ENCODE results near the gene CHD6. TPM values are rescaled to one million over a fixed set of nuclear protein-coding genes. Genes with fewer than 3 reads are reported as not detected.

CHD6 gene
- polyA plus RNA-seq, 1 donor (not counting 4 experiments of a cell fraction or from before 2014, with no cell fraction given), result 6.8 TPM

DNA sequence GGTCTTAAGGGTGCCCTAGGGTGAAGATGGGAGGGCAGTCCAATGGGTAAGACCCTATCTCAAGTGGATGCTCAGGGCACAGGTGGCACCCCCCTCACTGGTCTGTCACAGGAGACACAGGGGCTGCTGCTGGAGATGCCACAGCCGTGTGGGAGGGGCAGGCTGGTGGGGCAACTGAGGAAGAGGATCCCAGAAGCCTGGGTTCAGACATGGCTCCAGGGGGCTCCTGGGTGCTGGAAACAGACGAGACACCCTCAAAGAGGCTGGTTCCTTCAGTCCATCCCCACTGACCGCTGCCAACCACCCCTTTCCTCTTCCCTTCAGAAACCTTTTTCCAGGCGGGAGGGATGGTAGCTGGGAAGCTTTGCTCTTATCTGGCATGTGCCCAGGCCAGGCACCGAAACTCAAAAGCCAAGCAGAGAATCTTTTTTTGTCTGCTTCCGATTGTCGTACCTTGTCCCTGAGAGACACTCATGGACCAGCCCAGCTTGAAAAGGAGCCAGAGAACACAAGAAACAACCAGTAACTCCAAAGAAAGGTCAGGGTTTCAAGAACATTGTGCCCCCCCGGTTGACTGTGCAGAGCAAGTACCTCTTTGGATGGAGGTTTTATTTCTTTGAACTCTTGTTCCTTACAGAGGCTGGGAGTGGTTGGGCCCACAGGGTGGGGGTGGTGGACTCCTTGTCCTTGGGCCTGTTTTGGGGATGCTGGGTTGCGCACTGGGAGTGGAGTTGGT lies 223.1 kb downstream of the CHD6 start:
- no peak overlapping the region for H2AFZ ChIP-seq (ENCODE audit: control insufficient read depth, low read length)
- dilution Hi-C loops (cut with MboI; ENCODE audit: extremely low pct_ligation_motif_present, low sequenced_read_pairs), result no loop called here
- H4K20me1 ChIP-seq (ENCODE audit: control insufficient read depth, extremely low read depth, insufficient read depth, low read length), result no peaks in the 10 kb centered on the region
- H3K36me3 ChIP-seq (ENCODE audit: control insufficient read depth in 2 of 2, extremely low read depth in 1 of 2, insufficient read depth in 2 of 2, low read length in 2 of 2), result no peaks in the 10 kb centered on the region
- no peak overlapping the region for H3K9ac ChIP-seq (ENCODE audit: control insufficient read depth, extremely low read depth, insufficient read depth, low read length)
- H3K79me2 ChIP-seq (ENCODE audit: control insufficient read depth, insufficient read depth, low read length), result no peaks in the 10 kb centered on the region
- FAIRE-seq (no peak), DNase-seq (ENCODE audit: low read depth, low spot score) (no peak)
- no peak overlapping the region for H3K4me3 ChIP-seq (ENCODE audit: control insufficient read depth in 2 of 3, extremely low read depth in 1 of 3, insufficient read depth in 2 of 3, low read depth in 1 of 3, low read length in 3 of 3)
- H3K9me1 ChIP-seq (ENCODE audit: control insufficient read depth, extremely low read depth, insufficient read depth, low read length), result peaks cover 2% of the 10 kb centered on the region
- H3K4me1 ChIP-seq (ENCODE audit: control insufficient read depth, extremely low read depth, insufficient read depth, low read length), result peaks cover 20% of the 10 kb centered on the region
- H3K9me3 ChIP-seq (ENCODE audit: control insufficient read depth, low read depth, low read length), result no peaks in the 10 kb centered on the region
- no peaks in the 10 kb centered on the region for H3K27me3 ChIP-seq (ENCODE audit: control insufficient read depth, extremely low read depth, insufficient read depth, low read length)
- no peak overlapping the region for H3K4me2 ChIP-seq (ENCODE audit: control insufficient read depth, extremely low read depth, insufficient read depth, low read depth, low read length)
- H3K27ac ChIP-seq (ENCODE audit: control insufficient read depth, insufficient read depth, low read length), result no peak overlapping the region
- no peak for TF ChIP-seq EZH2 (IDR thresholded peaks at IDR 0.05; ENCODE audit: low read length)
- TF ChIP-seq, protein P1, sequence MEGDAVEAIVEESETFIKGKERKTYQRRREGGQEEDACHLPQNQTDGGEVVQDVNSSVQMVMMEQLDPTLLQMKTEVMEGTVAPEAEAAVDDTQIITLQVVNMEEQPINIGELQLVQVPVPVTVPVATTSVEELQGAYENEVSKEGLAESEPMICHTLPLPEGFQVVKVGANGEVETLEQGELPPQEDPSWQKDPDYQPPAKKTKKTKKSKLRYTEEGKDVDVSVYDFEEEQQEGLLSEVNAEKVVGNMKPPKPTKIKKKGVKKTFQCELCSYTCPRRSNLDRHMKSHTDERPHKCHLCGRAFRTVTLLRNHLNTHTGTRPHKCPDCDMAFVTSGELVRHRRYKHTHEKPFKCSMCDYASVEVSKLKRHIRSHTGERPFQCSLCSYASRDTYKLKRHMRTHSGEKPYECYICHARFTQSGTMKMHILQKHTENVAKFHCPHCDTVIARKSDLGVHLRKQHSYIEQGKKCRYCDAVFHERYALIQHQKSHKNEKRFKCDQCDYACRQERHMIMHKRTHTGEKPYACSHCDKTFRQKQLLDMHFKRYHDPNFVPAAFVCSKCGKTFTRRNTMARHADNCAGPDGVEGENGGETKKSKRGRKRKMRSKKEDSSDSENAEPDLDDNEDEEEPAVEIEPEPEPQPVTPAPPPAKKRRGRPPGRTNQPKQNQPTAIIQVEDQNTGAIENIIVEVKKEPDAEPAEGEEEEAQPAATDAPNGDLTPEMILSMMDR (optimal IDR thresholded peaks at IDR 0.05 in 1 of 3, IDR thresholded peaks at IDR 0.05 in 1 of 3, conservative IDR thresholded peaks at IDR 0.05 in 1 of 3; ENCODE audit: extremely low read depth in 1 of 3, insufficient read depth in 2 of 3, low read length in 3 of 3), result no peak

GRCh38 chr20:41394081-41394480 lies 224.1 kb downstream of the CHD6 start:
- Histone ChIP-seq H3K9me3 (ENCODE audit: control insufficient read depth, low read depth, low read length) (no peaks in the 10 kb centered on the region), H3K4me1 (ENCODE audit: control insufficient read depth, extremely low read depth, insufficient read depth, low read length) (peaks cover 17% of the 10 kb centered on the region), H3K9me1 (ENCODE audit: control insufficient read depth, extremely low read depth, insufficient read depth, low read length) (peaks cover 2% of the 10 kb centered on the region), H3K27ac (ENCODE audit: control insufficient read depth, insufficient read depth, low read length) (no peak overlapping the region), H3K4me3 (ENCODE audit: control insufficient read depth in 2 of 3, extremely low read depth in 1 of 3, insufficient read depth in 2 of 3, low read depth in 1 of 3, low read length in 3 of 3) (no peak overlapping the region), H3K4me2 (ENCODE audit: control insufficient read depth, extremely low read depth, insufficient read depth, low read depth, low read length) (no peak overlapping the region), H3K36me3 (ENCODE audit: control insufficient read depth in 2 of 2, extremely low read depth in 1 of 2, insufficient read depth in 2 of 2, low read length in 2 of 2) (no peaks in the 10 kb centered on the region), H3K27me3 (ENCODE audit: control insufficient read depth, extremely low read depth, insufficient read depth, low read length) (no peaks in the 10 kb centered on the region), H3K79me2 (ENCODE audit: control insufficient read depth, insufficient read depth, low read length) (no peaks in the 10 kb centered on the region), H4K20me1 (ENCODE audit: control insufficient read depth, extremely low read depth, insufficient read depth, low read length) (no peaks in the 10 kb centered on the region), H2AFZ (ENCODE audit: control insufficient read depth, low read length) (no peak overlapping the region), H3K9ac (ENCODE audit: control insufficient read depth, extremely low read depth, insufficient read depth, low read length) (no peak overlapping the region)
- FAIRE-seq (no peak), DNase-seq (ENCODE audit: low read depth, low spot score) (no peak)
- TF ChIP-seq, protein P1 (optimal IDR thresholded peaks at IDR 0.05 in 1 of 3, IDR thresholded peaks at IDR 0.05 in 1 of 3, conservative IDR thresholded peaks at IDR 0.05 in 1 of 3; ENCODE audit: extremely low read depth in 1 of 3, insufficient read depth in 2 of 3, low read length in 3 of 3), result no peak
- no peak for TF ChIP-seq EZH2 (IDR thresholded peaks at IDR 0.05; ENCODE audit: low read length)
- dilution Hi-C loops (cut with MboI; ENCODE audit: extremely low pct_ligation_motif_present, low sequenced_read_pairs), result no loop called here

Data from keratinocyte (primary cell).